ENCODE results near the gene CXCL3. TPM values are rescaled to one million over a fixed set of nuclear protein-coding genes. Genes with fewer than 3 reads are reported as not detected.

CXCL3 gene
- total and polyA plus RNA-seq, 10 of the 15 experiments (the other 5 are each of a cell fraction or from before 2014, with no cell fraction given): not detected

DNA sequence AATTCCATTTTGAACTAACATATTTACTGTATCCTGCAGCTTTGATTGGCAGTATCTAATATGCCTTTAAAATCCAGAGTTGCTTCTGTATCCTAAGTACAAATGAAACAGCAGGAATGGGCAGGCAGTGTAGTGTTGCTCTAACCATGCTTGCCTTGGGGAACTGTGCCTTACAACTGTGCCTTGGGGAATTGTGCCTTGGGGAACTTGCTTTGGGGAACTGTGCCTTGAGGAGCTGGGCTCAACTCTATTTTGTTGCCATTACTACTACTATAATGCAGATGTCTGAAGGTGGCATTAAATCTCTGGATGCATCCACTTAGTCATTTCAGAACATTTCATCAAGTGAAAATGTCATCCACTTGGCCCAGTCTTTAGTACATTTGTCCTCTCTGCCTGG is 6.9 kb downstream of the CXCL3 start:
- Histone ChIP-seq H3K4me1 (ENCODE audit: control insufficient read depth, insufficient read depth, low read length) (no peaks in the 10 kb centered on the region), H3K79me2 (ENCODE audit: control insufficient read depth, insufficient read depth, low read length) (no peaks in the 10 kb centered on the region), H3K27me3 (replicated peaks in 1 of 2; ENCODE audit: control insufficient read depth in 2 of 2, insufficient read depth in 2 of 2, low read length in 1 of 2) (no peaks in the 10 kb centered on the region), H3K27ac (ENCODE audit: control insufficient read depth, insufficient read depth) (no peak overlapping the region), H3K4me2 (ENCODE audit: control insufficient read depth, insufficient read depth) (no peak overlapping the region), H4K20me1 (ENCODE audit: control insufficient read depth, insufficient read depth) (no peaks in the 10 kb centered on the region), H3K9ac (ENCODE audit: control insufficient read depth, insufficient read depth, low read length) (no peak overlapping the region), H2AFZ (ENCODE audit: control insufficient read depth, low read depth, low read length) (no peak overlapping the region), H3K9me3 (replicated peaks; ENCODE audit: control insufficient read depth, insufficient read depth, low read length) (no peaks in the 10 kb centered on the region), H3K4me3 (no peak overlapping the region), H3K36me3 (ENCODE audit: control insufficient read depth in 2 of 2, insufficient read depth in 2 of 2, low read length in 1 of 2) (no peaks in the 10 kb centered on the region)
- CTCF ChIA-PET: interaction anchor here (0.6 to 0.7 kb wide), 2 partner anchors 181 to 391 kb away, joined by 3 read pairs; no protein-coding TSS in a partner anchor
- intact Hi-C loops (cut with micrococcal nuclease; ENCODE audit: unreplicated experiment): loop anchor here (10.0 kb wide), 1 partner anchor 367 kb away; no protein-coding TSS in a partner anchor
- in situ Hi-C loops (cut with MboI): no loop called here
- POLR2A ChIA-PET: no interaction called here
- no peak for ATAC-seq
- DNase-seq (ENCODE audit: low read depth, low spot score): no peak
- SMC1A ChIA-PET (ENCODE audit: uncharacterized antibody, unreplicated experiment): no interaction called here
- BruUV-seq (replicated peaks): no TSS peak
- RAD21 ChIA-PET (ENCODE audit: unreplicated experiment): no interaction called here
- no peak for FAIRE-seq
- no peak for TF ChIP-seq ETV6 (conservative IDR thresholded peaks at IDR 0.05 in 1 of 2, IDR thresholded peaks at IDR 0.05 in 1 of 2; ENCODE audit: borderline replicate concordance in 1 of 2, low read depth in 1 of 2)
- no peak for TF ChIP-seq CTCF (IDR thresholded peaks at IDR 0.05 in 2 of 3, conservative IDR thresholded peaks at IDR 0.05 in 1 of 3; ENCODE audit: control insufficient read depth in 2 of 3, extremely low read depth in 1 of 3, insufficient read depth in 1 of 3, low read depth in 3 of 3, low read length in 3 of 3)
- no peak for TF ChIP-seq SUPT20H (IDR thresholded peaks at IDR 0.05; ENCODE audit: borderline replicate concordance, control insufficient read depth, low read depth, low read length)
- no peak for TF ChIP-seq POU2F2 (IDR thresholded peaks at IDR 0.05; ENCODE audit: borderline replicate concordance, low read depth, low read length)
- TF ChIP-seq ASH2L (IDR thresholded peaks at IDR 0.05; ENCODE audit: borderline replicate concordance, low read depth): no peak
- TF ChIP-seq BMI1 (IDR thresholded peaks at IDR 0.05; ENCODE audit: borderline replicate concordance): no peak
- no peak for TF ChIP-seq NR2F1 (conservative IDR thresholded peaks at IDR 0.05)
- no peak for TF ChIP-seq RAD51 (IDR thresholded peaks at IDR 0.05)
- TF ChIP-seq CUX1 (IDR thresholded peaks at IDR 0.05; ENCODE audit: insufficient replicate concordance, low read depth, low read length): no peak
- no peak for TF ChIP-seq RFX5 (IDR thresholded peaks at IDR 0.05; ENCODE audit: low read depth, low read length)
- TF ChIP-seq TARDBP (IDR thresholded peaks at IDR 0.05; ENCODE audit: borderline replicate concordance): no peak
- TF ChIP-seq RELA (IDR thresholded peaks at IDR 0.05; ENCODE audit: borderline replicate concordance, partially characterized antibody): no peak
- TF ChIP-seq SMAD5 (IDR thresholded peaks at IDR 0.05; ENCODE audit: low read depth): no peak
- TF ChIP-seq CBFB (IDR thresholded peaks at IDR 0.05; ENCODE audit: low read depth): no peak
- no peak for TF ChIP-seq CREB1 (IDR thresholded peaks at IDR 0.05; ENCODE audit: low read depth)
- no peak for TF ChIP-seq ZBTB4 (CRISPR knock-in tag; IDR thresholded peaks at IDR 0.05)
